LHCN-M2 (cell line): Measurements from ENCODE around the gene PLPP3. TPM values are rescaled to one million over a fixed set of nuclear protein-coding genes. Genes with fewer than 3 reads are reported as not detected.

ENCODE experiments used
- DNase-seq: peaks from one replicate; pipeline ENCODE4 v3.0.0-alpha.2; 2012; ENCODE audit warnings: low read depth
- total RNA-seq: library from RNA; depleted of rRNA; stranded (reverse); fragments of >200 nt; gene quantifications from 2 replicates; pipeline ENCODE4 v1.2.3, GENCODE V29; 2014

PLPP3 gene
- total RNA-seq, 1 experiment from 2014 or later: 49.5 TPM

DNA sequence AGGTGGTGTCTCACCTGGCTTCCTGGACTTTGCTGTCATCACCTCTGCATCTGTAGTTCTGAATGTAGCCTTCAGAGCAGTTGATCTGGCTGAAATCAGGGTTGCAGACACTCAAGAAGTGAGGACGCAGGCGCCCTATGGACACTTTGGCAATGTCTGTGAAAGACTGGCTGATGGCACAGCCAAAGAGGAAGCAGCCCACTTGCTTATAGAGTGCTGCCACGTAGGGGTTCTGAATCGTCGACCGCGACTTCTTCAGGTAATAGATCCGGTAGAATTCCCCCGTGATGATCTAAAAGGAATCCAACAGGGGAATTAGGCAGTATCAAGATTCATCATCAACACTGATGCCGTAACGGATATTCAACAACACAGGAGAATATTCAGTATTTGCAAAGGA, 55.1 kb downstream of the PLPP3 start:
- no peak for DNase-seq

DNA sequence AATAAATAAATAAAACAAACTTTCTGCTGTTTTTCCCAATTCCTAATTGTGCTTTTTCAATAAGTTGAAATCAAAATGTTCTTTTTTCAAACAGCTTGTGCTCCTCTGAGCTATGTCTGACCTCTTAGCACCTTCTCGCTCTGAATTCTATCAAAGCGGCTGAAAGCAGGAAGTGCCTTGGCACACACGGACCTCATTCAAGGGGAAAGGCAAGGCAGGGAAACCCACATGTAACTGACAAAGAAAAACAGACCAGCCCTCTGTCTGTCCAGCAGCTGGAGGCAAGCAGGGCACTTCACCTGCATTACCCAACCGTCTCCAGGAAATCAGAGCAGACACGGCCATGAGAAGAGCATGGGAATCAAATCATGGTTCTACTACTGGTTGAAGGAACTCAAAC, 56.7 kb downstream of the PLPP3 start:
- DNase-seq: no peak

DNA sequence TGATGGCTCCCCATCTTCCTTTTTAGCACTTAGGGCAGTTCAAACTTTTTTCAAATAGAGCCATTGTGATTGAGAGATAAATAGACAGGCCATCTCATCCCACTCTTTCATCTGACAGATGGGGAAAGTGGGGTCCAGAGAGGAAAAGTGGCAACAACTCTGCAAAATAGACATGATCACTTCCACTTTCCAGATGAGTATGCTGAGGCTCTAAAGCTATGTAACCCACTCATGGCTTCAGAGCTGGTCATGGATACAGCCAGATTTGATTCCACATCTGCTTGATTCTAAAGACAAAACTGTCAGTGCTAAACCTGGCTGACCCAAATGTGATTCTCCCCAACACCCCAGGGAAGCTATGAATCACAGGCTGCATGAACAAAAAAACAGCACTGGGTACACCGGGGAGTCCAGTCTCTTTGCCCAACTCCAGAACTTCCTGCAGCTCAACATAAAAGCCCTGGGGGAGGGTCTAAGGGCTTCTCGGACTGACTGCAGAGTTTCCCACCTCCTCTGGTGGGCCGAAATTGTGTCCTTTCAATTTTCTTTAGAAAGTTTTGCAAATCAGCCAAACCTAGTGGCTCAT, 59.3 kb downstream of the PLPP3 start:
- peak; percentile 13 for DNase-seq

DNA sequence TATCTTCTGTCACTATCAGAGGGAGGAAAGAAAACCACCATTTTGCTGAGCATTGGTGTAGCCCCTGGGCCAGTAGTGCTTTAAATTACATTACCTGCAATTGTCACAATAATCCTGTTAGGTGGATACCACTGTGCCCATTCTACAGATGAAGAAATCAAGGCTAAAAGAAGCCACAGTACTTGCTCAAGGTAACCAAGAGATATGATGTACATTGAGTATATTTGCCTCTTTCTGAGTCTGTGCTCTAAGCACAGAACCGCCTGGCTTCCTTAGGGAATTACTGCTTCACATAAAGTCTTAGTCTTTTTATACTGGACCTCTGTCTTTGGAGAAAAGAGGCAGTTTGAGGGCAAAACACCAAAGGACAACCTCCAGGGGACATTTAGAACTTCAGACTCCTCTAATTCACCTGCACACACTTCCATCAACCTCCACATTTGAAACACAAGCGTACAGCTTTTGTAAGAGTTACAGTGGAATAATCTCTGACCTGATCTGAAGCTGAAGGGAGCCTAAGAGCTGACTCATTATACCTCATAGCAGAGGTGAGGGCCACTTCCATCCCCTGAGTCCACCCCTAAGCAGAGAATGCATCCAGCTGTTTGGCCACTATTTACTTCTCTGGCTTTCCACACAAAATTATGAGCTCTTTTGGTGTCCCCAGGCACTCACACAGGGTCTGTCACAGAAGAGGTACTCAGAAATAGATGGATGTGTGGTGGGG, 61.8 kb downstream of the PLPP3 start:
- DNase-seq: no peak

DNA sequence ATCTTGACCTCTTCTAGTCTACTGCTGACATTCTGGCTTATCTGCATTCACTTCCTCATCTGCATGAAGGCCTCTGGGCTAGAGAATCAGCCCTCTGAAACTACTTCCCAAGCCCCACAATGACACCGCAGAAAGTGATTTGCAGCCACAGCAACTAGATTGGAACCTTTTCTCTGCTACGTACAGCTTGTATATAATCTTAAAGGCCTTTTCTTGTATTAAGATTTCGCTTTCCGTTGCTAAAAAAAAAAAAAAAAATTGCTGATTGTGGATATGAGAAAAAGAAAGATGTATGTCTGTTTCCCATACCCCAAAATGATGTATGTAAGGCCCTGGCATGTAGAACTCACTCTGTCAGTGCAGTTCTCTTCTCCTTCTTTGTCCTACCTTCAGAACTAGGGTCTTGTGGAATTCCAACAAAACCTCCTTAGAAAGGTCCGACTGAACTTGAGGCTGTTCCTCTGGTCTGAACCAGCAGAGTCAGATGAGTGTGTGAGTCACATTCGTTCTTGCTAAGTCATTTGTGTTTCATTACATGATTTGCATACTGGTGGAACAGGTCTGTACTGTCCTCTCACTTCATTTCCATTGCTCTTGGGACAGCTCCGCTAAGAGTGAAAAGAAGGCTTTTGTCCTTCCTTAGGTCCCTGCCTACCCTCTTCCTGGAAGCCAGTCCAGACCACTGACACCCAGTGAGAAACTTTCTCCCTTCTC, 62.7 kb downstream of the PLPP3 start:
- DNase-seq: peak; percentile 20

DNA sequence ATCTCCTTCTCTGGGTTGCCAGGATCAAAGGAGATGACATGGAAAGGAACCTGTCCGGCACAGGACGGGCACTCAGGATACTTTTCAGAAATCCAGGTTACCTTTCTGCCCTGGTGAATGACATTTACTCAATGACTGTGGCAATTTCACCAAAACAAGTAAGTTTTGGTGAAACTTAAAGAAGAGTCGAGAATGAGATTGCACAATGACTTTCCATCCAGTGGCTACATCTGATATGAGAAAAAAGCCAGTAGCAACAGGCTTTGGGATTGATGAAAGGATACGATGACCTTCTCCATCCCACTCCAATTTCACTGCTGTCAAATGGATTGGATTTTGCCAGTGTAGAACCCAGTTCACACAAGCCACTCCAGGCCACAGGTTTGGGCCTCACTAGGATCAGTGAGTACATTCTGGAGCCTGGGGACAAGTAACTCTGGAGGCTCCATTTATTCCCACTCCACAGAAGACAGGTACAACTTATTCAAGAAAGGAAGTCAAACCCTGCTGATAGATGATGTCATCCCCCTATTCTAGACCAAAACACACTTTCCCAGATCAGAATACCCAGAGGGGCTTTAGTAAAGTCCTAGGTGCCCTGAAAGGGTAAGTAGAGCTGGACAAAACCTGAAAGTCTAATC, 63.3 kb downstream of the PLPP3 start:
- no peak for DNase-seq

DNA sequence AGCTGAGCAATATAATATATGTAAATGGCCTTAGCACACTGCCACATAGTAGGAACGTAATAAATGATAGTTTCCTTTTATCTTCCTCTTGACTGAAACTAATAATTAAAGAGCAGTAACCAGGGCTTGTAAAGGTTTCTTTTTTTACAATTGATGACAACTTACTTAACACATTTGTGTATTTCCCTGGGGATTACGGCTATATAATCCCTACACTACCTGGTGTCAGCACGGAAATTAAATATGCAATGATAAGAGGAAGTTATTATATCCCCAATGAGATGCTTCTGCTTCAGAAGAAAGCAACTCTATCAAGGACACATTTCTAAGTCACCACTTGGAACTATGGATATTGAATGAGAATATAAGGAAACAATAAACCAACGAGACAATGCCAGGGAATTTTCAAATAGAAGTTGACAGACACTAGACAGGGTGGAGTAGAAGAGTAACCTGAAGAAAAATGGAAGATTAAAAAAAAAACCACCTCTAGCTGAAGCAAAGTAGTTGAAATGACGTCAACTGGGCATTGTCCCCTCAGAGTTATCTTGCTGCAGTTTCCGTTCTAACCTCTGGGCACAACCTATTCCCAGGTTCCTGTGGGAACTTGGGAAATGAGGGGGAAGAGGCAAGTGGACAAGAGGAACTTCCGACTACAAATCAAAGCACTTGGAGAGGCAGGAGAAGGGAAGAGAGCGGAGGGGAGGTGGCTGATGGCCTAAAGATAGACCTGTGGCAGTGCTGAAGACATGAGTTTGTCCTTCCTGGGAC, 66.5 kb downstream of the PLPP3 start:
- no peak for DNase-seq

DNA sequence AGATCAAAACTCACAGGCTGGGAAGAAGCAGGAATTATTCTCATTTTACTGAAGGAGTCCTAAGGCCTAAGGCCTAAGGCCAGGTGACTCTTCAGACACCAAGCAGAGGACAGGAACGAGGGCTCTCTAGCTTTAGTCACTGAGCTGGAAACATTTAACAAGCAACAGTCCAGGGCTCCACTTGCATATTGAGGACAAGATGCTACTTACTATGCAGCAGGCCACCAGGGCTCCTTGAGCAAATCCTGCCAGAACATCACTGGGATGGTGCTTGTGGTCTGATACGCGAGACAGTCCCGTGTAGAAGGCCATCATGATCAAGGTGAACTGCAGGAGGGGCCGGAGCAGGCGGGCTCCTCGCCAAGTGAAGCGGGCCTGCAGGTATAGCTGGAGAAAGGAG, 67.6 kb downstream of the PLPP3 start:
- no peak for DNase-seq

DNA sequence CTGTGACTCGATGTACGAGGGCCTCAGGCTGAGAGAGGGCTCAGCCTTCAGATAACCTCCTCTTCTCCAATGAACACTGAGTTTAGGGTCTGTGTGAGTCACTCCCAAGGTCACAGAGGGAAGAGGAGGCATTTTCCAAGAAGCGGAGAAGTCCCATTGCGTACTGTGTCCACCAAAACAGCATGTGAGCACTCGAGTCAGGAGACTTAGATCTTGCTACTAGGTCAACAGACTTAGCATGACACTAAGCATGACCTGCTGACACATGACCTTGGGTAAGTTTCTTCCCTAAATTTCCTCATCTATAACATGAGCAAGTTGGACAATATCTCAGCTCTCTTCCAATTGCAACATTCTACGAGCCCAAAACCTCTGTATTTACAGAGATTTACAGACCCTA, 68.0 kb downstream of the PLPP3 start:
- no peak for DNase-seq

DNA sequence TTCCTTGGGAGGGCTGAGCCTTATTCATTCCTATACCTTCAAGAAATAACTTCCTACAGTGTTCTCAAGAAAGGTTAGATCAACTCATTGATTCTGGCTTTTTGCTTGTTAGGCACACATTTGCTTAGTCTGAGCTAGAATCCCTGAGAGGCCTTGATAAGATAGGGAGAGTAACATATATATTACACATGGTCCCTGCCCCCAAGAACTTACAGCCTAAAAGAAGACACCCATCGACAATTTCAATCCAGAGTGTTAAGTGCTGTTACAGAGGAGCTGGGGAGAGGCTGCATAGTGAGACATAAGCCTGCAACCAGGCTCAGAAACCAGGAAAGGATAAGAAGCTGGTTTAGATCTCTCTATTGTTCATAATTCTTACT, 68.7 kb downstream of the PLPP3 start:
- DNase-seq: no peak

DNA sequence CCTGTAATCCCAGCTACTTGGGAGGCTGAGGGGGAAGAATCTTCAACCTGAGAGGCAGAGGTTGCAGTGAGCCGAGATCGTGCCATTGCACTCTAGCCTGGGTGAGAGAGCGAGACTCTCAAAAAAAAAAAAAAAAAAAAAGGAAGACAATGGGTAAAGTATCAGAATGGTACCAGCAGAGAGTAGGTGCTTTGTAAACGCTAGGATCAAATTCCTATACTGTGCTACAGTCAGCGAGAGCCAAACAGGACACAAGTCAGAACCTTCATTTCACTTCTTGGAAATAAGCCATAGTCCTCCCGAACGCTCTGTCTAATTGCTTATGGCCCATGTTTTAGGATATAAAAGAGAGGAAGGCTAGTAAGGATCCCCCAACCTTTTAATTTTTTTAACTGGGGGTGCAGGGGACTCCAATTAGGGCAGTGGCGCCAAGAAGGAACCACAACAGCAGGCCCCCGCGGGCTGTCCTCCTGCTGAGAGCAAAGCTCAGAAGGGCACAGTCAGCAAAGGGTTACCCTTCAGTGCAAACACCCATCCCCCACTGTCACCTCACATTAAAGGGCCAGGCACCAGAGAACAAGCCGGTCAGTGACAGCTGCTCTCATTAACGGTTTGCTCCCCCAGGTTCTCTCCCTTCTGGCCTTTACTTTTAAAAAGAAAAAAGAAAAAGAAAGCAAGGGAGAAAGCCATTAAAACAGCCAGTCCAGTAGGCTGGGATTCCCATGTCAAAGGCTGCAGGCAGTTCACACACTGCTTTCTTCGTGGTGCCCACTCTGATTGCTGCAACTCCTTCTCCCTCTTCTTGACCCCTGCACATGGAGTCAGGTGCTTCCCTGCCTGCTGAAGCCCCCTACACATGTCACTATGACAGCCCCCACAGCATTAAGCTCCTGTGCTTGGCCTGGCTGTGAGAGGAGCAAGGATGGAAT, 69.4 kb downstream of the PLPP3 start:
- DNase-seq: no peak

DNA sequence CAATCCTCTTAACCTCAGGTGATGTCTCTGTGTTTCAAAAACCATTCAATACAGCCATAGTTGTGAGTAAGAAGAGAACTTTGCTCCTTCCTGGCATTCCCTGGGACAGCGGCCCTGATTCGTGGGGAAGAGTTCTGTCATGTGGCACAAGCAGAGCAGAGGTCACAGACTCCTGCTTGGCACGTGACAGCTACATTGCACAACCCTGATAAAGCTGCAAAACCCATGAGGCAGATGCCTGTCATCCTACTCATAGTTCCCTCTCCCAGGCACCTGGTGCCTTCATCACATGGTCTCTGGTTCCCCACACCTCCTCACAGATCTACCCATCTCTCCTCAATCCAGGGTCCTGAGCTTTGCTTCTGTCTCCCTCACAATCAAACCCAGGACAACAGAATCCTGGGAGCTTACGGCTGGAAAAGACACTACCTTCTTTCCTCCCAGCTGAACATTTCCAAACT, 70.8 kb downstream of the PLPP3 start:
- DNase-seq: peak; percentile 60

DNA sequence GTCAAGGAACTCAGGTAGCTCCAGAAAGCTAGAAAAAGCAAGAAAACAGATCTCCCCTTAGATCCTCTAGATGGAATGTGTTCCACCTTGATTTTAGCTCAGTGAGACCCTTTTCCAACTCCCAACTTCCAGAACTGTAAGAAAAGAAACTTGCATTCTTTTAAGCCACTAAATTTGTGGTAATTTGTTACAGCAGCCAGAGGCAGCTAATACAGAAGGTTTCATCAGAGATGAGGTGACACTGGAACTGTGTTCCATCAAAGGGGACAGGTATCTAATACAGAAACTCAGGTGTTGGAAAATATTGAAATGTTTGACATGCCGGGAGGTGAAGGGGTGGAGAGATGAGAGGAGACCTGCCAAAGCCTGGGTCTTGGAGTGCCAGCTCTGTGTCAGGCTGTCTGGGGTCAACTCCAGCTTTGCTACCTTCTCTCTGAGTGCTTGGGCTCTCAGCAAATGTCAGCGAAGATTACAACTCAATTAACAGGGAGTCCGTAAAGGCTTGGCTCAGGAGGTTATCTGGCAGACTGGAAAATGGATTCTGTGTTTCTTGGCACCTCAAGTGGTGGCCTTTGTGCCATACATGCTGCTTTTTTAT, 71.3 kb downstream of the PLPP3 start:
- no peak for DNase-seq

DNA sequence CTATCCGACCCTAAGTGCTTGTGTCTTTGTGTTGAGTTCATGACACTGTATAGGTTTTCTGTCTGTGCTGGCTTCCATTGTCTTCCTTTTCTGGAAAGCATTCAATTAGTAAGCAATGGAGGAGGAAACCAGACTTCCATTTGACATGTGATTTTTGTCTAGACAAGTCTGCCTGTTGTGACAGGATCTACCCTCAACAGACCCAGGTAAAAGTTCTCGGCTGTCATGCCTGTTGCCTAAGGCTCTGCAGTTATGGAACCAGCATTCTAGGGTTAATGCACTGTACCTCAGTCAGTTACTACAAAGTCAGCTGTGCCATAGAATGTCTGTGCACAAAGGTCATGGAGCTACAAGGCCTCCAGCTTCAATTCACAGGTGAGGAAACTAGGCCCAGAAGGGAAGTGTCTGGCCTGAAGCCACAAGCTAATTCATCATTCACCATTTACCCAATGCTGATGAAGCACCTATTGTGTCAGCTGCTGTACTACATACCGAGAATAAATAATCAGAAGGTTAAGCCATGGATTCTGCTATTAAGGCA, 72.3 kb downstream of the PLPP3 start:
- no peak for DNase-seq

DNA sequence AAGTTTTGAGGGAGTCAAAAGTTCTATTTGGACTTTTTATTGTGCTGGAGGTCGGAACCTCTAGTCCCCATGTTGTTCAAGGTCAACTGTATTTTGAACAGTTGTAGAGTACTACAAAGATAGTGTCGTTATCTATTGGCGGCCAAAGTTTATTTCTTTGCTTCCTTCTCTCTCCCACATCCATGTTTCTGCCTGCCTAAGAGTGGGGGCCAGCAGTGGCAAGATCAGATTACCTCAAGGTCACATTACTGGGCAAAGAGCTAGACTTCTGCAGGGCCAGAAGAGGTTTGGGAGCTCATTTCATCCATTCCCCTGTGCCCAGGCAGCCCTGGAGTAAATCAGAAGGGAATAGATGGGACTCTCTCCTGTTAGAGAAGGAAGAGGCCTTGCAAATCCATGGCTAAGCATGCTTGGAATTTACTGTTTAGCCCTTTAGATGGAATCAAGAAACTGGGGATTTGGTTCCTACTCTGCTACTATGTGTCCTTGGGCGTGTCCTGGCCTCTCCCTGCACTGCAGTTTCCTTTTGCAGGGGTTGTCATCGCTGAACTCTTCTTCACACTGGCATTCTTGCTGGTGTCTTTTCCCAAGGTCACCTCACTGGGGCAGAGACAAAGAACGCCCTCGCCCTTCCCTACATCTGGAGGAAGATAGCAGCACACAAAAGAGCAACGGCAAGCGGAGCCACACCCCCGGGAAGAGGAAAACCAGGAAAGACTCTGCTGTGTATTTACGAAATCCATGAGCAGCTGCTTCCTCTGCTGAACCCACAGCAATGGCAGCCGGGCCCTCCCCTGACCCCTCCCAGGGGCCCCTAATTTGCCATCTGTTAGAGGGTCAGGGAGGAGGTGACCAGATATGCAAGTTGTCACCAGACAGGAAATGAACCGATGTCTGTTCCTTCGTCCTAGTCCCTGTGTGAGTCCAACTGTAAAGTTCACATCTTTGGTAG, 73.3 kb downstream of the PLPP3 start:
- DNase-seq: no peak

DNA sequence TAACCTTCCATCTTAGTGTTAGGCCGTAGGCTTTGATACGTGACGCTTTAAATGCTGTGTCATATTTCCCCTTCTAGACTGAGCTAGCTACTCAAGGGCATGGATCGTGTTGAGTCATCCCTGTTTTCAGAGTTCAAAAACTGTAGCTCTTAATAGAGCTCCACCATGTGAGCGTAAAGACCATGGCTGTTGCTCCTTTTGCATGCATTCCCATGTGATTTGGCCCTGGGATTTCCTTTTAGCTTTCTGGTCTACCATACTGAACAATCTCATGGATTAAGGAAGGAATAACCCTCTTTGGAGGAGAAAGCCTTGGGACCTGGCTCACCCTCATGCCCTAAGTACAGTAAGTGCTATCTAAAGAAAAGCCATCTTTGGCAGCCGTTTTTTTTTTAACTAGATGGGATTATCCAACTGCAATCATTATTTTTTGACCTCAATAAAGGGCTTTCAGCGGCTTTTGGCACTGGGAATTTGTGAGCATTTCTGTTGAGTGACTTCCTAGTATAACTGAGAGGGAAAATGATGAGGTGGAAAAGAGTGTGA, 76.6 kb downstream of the PLPP3 start:
- peak; percentile 40 for DNase-seq

DNA sequence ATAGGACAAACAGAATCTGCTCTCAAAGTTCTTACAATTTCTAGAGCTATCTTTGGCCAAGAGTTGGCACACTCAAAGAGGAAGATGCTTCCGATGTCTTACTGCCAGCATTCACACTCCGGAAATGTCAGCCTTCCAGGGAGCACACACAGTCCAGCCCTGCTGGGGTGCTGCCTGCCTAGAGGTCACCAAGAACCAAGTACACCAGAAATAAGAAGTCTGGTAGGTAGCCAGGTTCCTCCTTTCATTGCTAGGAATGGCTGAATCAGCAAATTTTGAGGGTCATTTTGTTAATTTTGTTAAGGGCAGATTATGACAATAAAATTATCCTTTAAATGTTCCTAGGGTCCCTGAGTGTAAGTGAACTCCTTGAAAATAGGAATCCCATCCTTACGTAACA, 77.5 kb downstream of the PLPP3 start:
- no peak for DNase-seq

DNA sequence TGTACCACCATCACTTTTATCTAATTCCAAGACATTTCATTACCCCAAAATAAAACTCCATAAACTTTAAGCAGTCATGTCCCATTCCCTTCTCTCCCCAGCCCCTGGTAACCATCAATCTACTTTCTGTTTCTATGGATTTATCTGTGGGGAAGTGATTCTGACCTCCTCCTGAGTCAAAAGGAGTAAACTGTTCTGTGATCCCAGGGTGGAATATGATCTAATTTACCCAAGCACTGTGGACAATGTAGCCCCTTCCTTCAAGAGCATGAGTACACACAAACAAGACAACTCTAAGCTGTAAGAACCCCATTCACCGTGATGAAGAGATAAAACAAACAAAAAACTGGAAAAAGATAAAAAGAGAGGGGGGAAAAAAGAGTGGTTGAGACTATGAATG, 77.9 kb downstream of the PLPP3 start:
- DNase-seq: no peak
